Measurements from ENCODE around the gene HHAT. TPM values are rescaled to one million over a fixed set of nuclear protein-coding genes. Genes with fewer than 3 reads are reported as not detected.

Gene HHAT
- total and polyA plus RNA-seq, 9 of the 15 experiments (the other 6 are each of a cell fraction or from before 2014, with no cell fraction given), result 0.07 to 0.16 (median 0.13) TPM; not detected in 1

GRCh38 chr1:210565306-210565705, 236.6 kb downstream of the HHAT start:
- no TSS peak for BruUV-seq (replicated peaks)
- no peaks in the 10 kb centered on the region for H4K20me1 ChIP-seq (replicated peaks; ENCODE audit: control insufficient read depth, insufficient read depth, low read length)
- no peak for TF ChIP-seq CUX1 (CRISPR knock-in tag; IDR thresholded peaks at IDR 0.05)
- no peak for TF ChIP-seq SMC3 (conservative IDR thresholded peaks at IDR 0.05; ENCODE audit: insufficient read depth, low read depth, low read length)
- no peak for TF ChIP-seq FOXJ3 (CRISPR knock-in tag; IDR thresholded peaks at IDR 0.05)
- TF ChIP-seq ZNF134 (CRISPR knock-in tag; conservative IDR thresholded peaks at IDR 0.05), result no peak
- no peak for TF ChIP-seq STAT6 (CRISPR knock-in tag; IDR thresholded peaks at IDR 0.05)
- TF ChIP-seq NFIC (IDR thresholded peaks at IDR 0.05), result no peak
- no peak for TF ChIP-seq MTA1 (IDR thresholded peaks at IDR 0.05; ENCODE audit: borderline replicate concordance)
- TF ChIP-seq TAF1 (IDR thresholded peaks at IDR 0.05; ENCODE audit: control insufficient read depth, extremely low read depth, insufficient read depth, low read length, severe bottlenecking), result no peak
- no peak for TF ChIP-seq ZNF217 (CRISPR knock-in tag; IDR thresholded peaks at IDR 0.05)
- TF ChIP-seq RFX1 (IDR thresholded peaks at IDR 0.05), result no peak
- TF ChIP-seq MYNN (IDR thresholded peaks at IDR 0.05), result no peak
- no peak for TF ChIP-seq MYNN (CRISPR knock-in tag; IDR thresholded peaks at IDR 0.05)
- TF ChIP-seq THAP12 (CRISPR knock-in tag; IDR thresholded peaks at IDR 0.05), result no peak
- no peak for TF ChIP-seq ETV1 (tag; conservative IDR thresholded peaks at IDR 0.05; ENCODE audit: low read depth)

More at GRCh38 chr1:210565306-210565705, 236.6 kb downstream of the HHAT start:
- Histone ChIP-seq H3K4me2 (ENCODE audit: insufficient read depth, low read length) (no peak overlapping the region), H3K9ac (ENCODE audit: insufficient read depth in 1 of 2, low read depth in 2 of 2, low read length in 2 of 2) (no peak overlapping the region), H2AFZ (ENCODE audit: low read depth, low read length) (no peak overlapping the region), H3K4me1 (replicated peaks in 1 of 2; ENCODE audit: control insufficient read depth in 2 of 2, insufficient read depth in 2 of 2, low read length in 2 of 2) (0 out of 5 replicates have a peak, but pooled peaks cover 0 to 7% of the 10 kb centered on the region in 2 experiments), H3K9me3 (replicated peaks; ENCODE audit: control insufficient read depth, insufficient read depth, low read depth, low read length) (no peaks in the 10 kb centered on the region), H3K9me1 (ENCODE audit: control insufficient read depth, insufficient read depth, low read length) (no peaks in the 10 kb centered on the region), H3K79me2 (ENCODE audit: control insufficient read depth, insufficient read depth, low read length) (no peaks in the 10 kb centered on the region), H3K27me3 (ENCODE audit: control insufficient read depth in 2 of 2, insufficient read depth in 2 of 2, low read length in 2 of 2) (no peaks in the 10 kb centered on the region; a peak in 1 of 5 replicates), H3K27ac (ENCODE audit: extremely low read depth, low read depth, low read length) (no peak overlapping the region), H3K4me3 (no peak overlapping the region), H3K36me3 (ENCODE audit: control insufficient read depth, insufficient read depth, low read length) (no peaks in the 10 kb centered on the region)
- WGBS (ENCODE audit: insufficient coverage, low coverage, missing lambda C conversion rate), result 0% methylated on average over 2 of the region's 2 CpGs
- intact Hi-C loops (cut with micrococcal nuclease), result no loop called here
- in situ Hi-C loops (cut with MboI), result no loop called here
- FAIRE-seq (no peak), ATAC-seq (no peak), DNase-seq (ENCODE audit: extremely low read depth in 1 of 4, low spot score in 3 of 4) (no peak)
- POLR2A ChIA-PET, result interaction anchor here (0.8 kb wide), 1 partner anchor 11 kb away, joined by 3 read pairs; no protein-coding TSS in a partner anchor
- CTCF ChIA-PET (ENCODE audit: low intra/inter-chr PET ratio), result no interaction called here
